ENCODE results near the gene SETD2.

- no peak for TF ChIP-seq EZH2 (IDR thresholded peaks at IDR 0.05; ENCODE audit: low read depth)
- TF ChIP-seq, protein P1, sequence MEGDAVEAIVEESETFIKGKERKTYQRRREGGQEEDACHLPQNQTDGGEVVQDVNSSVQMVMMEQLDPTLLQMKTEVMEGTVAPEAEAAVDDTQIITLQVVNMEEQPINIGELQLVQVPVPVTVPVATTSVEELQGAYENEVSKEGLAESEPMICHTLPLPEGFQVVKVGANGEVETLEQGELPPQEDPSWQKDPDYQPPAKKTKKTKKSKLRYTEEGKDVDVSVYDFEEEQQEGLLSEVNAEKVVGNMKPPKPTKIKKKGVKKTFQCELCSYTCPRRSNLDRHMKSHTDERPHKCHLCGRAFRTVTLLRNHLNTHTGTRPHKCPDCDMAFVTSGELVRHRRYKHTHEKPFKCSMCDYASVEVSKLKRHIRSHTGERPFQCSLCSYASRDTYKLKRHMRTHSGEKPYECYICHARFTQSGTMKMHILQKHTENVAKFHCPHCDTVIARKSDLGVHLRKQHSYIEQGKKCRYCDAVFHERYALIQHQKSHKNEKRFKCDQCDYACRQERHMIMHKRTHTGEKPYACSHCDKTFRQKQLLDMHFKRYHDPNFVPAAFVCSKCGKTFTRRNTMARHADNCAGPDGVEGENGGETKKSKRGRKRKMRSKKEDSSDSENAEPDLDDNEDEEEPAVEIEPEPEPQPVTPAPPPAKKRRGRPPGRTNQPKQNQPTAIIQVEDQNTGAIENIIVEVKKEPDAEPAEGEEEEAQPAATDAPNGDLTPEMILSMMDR (conservative IDR thresholded peaks at IDR 0.05), result no peak
Observed at GRCh38 chr3:47204875-47205274, 41.0 kb upstream of the SETD2 start.

Data from PC-9 (cell line).